WTC11 (cell line): ENCODE results near the gene CDC42EP2.

Experiments used
- EMX1 ChIP-seq: fragments of 250-450 bp; sonication (Bioruptor Pico); IDR thresholded peaks from 2 replicates; pipeline ENCODE4 v1.8.0; 2021; ENCODE audit warnings: mild to moderate bottlenecking
- ESRRA ChIP-seq: sonication (generic); formaldehyde crosslinking; IDR thresholded peaks from 2 replicates; pipeline ENCODE4 v1.8.1; 2022; ENCODE audit warnings: mild to moderate bottlenecking, missing genetic modification reagents, borderline replicate concordance
- ETV6 ChIP-seq: sonication (generic); formaldehyde crosslinking; IDR thresholded peaks from 2 replicates; pipeline ENCODE4 v1.8.1; 2022; ENCODE audit warnings: mild to moderate bottlenecking, missing genetic modification reagents
- JUN ChIP-seq: sonication (generic); formaldehyde crosslinking; IDR thresholded peaks from 2 replicates; pipeline ENCODE4 v1.8.0; 2023; ENCODE audit warnings: mild to moderate bottlenecking, missing genetic modification reagents
- KAT7 ChIP-seq: sonication (generic); formaldehyde crosslinking; IDR thresholded peaks from 2 replicates; pipeline ENCODE4 v1.8.1; 2023; ENCODE audit warnings: missing genetic modification reagents, mild to moderate bottlenecking, borderline replicate concordance
- MXD4 ChIP-seq: fragments of 250-450 bp; sonication (Bioruptor Pico); IDR thresholded peaks from 2 replicates; pipeline ENCODE4 v1.8.0; 2021; ENCODE audit warnings: mild to moderate bottlenecking, moderate library complexity, borderline replicate concordance
- TEAD4 ChIP-seq: sonication (generic); formaldehyde crosslinking; IDR thresholded peaks from 2 replicates; pipeline ENCODE4 v1.8.0; 2022; ENCODE audit warnings: mild to moderate bottlenecking, missing genetic modification reagents
- TF ChIP-seq, protein P1 (sequence below): fragments of 200-600 bp; IDR thresholded peaks from 2 replicates; pipeline ENCODE4 v1.8.0; 2022; ENCODE audit warnings: antibody characterized with exemption
- TF ChIP-seq, protein P2 (sequence below): sonication (generic); formaldehyde crosslinking; IDR thresholded peaks from 2 replicates; pipeline ENCODE4 v1.8.0; 2022; ENCODE audit warnings: mild to moderate bottlenecking, missing genetic modification reagents
- TF ChIP-seq, protein P3 (sequence below): sonication (generic); formaldehyde crosslinking; IDR thresholded peaks from 2 replicates; pipeline ENCODE4 v1.8.1; 2022; ENCODE audit warnings: low read depth, missing genetic modification reagents, borderline replicate concordance
- TF ChIP-seq, protein P4 (sequence below): sonication (generic); formaldehyde crosslinking; IDR thresholded peaks from 2 replicates; pipeline ENCODE4 v1.8.0; 2022; ENCODE audit warnings: mild to moderate bottlenecking, missing genetic modification reagents
- TF ChIP-seq, protein P5 (sequence below): sonication (generic); formaldehyde crosslinking; IDR thresholded peaks from 2 replicates; pipeline ENCODE4 v1.8.1; 2023; ENCODE audit warnings: mild to moderate bottlenecking, missing genetic modification reagents
- TF ChIP-seq, protein P6 (sequence below): sonication (generic); formaldehyde crosslinking; IDR thresholded peaks from 2 replicates; pipeline ENCODE4 v1.8.1; 2023; ENCODE audit warnings: mild to moderate bottlenecking, missing genetic modification reagents, borderline replicate concordance

DNA sequence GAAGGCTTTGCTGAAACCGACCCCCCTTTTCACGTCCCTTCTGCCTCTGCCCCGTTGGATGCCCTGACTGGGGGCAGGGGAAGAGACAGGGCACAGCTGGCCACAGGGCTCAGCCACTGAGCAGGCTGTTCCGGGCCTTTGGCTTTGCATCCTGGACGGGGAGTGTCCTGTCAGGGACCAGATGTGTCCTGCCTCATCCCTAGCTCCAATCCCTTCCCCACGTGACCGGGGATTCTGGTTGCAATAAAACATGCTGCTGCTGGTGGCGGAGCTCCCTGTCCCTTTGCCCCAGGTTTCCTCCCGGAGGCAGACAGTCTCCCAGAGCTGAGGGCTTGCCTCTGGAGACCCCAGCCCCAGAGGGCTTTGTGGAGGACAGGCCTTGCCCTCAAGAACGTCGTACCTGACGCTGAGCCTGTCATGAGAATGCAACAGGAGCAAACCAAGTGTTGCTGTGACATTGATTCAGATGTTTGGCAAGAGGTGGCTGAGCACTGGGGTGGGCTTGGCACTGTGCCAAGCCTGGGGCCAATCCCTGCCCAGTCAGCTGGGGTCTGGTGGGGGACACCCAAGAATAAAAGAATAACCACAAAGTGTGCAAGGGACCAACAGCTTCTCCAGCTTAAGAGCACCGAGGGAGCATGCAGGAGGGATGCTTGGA, 7.3 kb downstream of the CDC42EP2 start:
- TF ChIP-seq JUN = no peak
- TF ChIP-seq MXD4 (CRISPR knock-in tag) = no peak
- TF ChIP-seq, protein P1, sequence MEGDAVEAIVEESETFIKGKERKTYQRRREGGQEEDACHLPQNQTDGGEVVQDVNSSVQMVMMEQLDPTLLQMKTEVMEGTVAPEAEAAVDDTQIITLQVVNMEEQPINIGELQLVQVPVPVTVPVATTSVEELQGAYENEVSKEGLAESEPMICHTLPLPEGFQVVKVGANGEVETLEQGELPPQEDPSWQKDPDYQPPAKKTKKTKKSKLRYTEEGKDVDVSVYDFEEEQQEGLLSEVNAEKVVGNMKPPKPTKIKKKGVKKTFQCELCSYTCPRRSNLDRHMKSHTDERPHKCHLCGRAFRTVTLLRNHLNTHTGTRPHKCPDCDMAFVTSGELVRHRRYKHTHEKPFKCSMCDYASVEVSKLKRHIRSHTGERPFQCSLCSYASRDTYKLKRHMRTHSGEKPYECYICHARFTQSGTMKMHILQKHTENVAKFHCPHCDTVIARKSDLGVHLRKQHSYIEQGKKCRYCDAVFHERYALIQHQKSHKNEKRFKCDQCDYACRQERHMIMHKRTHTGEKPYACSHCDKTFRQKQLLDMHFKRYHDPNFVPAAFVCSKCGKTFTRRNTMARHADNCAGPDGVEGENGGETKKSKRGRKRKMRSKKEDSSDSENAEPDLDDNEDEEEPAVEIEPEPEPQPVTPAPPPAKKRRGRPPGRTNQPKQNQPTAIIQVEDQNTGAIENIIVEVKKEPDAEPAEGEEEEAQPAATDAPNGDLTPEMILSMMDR = no peak
- no peak for TF ChIP-seq ESRRA (CRISPR knock-in tag)
- TF ChIP-seq, protein P2, sequence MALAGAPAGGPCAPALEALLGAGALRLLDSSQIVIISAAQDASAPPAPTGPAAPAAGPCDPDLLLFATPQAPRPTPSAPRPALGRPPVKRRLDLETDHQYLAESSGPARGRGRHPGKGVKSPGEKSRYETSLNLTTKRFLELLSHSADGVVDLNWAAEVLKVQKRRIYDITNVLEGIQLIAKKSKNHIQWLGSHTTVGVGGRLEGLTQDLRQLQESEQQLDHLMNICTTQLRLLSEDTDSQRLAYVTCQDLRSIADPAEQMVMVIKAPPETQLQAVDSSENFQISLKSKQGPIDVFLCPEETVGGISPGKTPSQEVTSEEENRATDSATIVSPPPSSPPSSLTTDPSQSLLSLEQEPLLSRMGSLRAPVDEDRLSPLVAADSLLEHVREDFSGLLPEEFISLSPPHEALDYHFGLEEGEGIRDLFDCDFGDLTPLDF = no peak
- no peak for TF ChIP-seq KAT7 (CRISPR knock-in tag)
- TF ChIP-seq, protein P3, sequence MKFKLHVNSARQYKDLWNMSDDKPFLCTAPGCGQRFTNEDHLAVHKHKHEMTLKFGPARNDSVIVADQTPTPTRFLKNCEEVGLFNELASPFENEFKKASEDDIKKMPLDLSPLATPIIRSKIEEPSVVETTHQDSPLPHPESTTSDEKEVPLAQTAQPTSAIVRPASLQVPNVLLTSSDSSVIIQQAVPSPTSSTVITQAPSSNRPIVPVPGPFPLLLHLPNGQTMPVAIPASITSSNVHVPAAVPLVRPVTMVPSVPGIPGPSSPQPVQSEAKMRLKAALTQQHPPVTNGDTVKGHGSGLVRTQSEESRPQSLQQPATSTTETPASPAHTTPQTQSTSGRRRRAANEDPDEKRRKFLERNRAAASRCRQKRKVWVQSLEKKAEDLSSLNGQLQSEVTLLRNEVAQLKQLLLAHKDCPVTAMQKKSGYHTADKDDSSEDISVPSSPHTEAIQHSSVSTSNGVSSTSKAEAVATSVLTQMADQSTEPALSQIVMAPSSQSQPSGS (CRISPR knock-in tag) = no peak
- TF ChIP-seq, protein P4, sequence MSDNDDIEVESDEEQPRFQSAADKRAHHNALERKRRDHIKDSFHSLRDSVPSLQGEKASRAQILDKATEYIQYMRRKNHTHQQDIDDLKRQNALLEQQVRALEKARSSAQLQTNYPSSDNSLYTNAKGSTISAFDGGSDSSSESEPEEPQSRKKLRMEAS (CRISPR knock-in tag) = no peak
- TF ChIP-seq, protein P5, sequence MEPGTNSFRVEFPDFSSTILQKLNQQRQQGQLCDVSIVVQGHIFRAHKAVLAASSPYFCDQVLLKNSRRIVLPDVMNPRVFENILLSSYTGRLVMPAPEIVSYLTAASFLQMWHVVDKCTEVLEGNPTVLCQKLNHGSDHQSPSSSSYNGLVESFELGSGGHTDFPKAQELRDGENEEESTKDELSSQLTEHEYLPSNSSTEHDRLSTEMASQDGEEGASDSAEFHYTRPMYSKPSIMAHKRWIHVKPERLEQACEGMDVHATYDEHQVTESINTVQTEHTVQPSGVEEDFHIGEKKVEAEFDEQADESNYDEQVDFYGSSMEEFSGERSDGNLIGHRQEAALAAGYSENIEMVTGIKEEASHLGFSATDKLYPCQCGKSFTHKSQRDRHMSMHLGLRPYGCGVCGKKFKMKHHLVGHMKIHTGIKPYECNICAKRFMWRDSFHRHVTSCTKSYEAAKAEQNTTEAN (CRISPR knock-in tag) = no peak
- TF ChIP-seq EMX1 = no peak
- TF ChIP-seq, protein P6, sequence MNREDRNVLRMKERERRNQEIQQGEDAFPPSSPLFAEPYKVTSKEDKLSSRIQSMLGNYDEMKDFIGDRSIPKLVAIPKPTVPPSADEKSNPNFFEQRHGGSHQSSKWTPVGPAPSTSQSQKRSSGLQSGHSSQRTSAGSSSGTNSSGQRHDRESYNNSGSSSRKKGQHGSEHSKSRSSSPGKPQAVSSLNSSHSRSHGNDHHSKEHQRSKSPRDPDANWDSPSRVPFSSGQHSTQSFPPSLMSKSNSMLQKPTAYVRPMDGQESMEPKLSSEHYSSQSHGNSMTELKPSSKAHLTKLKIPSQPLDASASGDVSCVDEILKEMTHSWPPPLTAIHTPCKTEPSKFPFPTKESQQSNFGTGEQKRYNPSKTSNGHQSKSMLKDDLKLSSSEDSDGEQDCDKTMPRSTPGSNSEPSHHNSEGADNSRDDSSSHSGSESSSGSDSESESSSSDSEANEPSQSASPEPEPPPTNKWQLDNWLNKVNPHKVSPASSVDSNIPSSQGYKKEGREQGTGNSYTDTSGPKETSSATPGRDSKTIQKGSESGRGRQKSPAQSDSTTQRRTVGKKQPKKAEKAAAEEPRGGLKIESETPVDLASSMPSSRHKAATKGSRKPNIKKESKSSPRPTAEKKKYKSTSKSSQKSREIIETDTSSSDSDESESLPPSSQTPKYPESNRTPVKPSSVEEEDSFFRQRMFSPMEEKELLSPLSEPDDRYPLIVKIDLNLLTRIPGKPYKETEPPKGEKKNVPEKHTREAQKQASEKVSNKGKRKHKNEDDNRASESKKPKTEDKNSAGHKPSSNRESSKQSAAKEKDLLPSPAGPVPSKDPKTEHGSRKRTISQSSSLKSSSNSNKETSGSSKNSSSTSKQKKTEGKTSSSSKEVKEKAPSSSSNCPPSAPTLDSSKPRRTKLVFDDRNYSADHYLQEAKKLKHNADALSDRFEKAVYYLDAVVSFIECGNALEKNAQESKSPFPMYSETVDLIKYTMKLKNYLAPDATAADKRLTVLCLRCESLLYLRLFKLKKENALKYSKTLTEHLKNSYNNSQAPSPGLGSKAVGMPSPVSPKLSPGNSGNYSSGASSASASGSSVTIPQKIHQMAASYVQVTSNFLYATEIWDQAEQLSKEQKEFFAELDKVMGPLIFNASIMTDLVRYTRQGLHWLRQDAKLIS = no peak
- no peak for TF ChIP-seq ETV6 (CRISPR knock-in tag)
- no peak for TF ChIP-seq TEAD4
